CD4-positive, alpha-beta T cell treated with Interleukin-1 beta for 1 hour (primary cell): ENCODE data around the gene TMEM8B.

ENCODE experiments used
- DNase-seq, 2 donors: peaks; one replicate each; pipeline ENCODE4 v3.0.0-alpha.2; 2020 to 2022

TMEM8B gene, protein sequence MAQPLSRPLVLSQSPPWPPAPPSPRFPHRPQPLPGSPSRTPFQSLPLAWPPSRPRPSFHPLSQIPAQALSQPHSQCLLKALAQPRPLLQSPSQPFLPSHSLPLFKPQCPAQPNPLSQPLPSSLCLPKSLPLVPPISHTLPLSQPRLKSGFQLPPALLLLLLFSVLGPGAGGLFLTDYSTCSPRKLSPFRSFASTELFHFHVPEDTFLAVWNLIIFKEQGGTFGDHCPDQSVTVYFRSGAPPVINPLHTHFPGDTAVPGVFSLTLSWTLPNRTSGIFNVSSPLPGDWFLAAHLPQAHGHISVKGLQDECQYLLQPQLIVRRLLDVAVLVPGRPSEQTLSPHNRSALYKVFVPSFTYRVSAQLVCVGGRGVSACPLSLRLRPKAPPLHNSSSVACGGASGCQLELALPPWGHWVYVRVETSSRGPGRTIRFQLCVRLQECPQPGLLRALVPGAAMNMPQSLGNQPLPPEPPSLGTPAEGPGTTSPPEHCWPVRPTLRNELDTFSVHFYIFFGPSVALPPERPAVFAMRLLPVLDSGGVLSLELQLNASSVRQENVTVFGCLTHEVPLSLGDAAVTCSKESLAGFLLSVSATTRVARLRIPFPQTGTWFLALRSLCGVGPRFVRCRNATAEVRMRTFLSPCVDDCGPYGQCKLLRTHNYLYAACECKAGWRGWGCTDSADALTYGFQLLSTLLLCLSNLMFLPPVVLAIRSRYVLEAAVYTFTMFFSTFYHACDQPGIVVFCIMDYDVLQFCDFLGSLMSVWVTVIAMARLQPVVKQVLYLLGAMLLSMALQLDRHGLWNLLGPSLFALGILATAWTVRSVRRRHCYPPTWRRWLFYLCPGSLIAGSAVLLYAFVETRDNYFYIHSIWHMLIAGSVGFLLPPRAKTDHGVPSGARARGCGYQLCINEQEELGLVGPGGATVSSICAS

DNA sequence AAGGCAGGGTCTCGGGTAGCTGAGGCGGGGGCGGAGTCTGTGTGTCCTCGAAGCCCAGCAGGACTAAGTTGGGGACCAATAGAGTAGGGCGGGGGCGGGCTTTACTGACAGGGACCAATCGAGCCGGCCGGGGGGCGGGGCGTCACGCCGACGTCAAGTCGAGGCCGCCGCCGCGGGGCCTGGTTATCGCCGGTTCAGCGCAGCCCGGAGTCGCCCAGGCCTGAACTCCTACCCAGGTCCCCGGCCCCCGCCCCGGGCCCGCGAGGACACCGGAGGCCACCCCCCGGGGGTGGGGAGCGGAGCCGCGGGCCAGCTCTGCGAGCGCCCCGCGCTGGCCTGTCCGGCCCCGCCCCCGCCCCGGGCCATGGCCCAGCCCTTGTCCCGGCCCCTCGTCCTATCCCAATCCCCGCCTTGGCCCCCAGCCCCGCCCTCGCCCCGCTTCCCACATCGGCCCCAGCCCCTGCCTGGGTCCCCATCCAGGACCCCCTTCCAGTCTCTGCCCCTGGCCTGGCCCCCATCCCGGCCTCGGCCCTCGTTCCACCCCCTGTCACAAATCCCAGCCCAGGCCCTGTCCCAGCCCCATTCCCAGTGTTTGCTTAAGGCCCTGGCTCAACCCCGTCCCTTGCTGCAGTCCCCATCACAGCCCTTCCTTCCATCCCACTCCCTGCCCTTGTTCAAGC is at the start of gene TMEM8B:
Gene TMEM8B, plus strand, starts transcription at position 145 of the 680 bp plus-strand sequence. Its CDS starts 220 bp downstream, at position 365.
- peak; percentile 93 for DNase-seq

DNA sequence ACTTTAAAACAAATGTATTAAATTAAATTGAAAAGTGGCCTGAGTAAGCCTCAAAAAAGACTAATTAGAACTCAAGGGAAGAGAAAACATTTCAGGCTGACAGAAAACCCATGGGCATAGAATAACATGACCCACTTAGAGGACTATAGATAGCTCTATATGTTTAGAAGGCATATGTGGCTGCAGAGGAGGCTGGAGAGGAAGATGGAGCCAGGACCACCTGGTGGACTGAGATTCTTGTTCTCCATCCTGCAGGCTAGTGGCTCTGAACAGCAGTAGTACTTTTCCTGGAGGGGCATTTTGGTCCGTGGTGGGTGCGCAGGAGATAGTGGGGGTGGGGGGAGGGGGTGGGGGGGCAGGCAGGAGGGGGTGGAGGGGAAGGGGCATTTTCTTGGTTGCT is 48.0 kb upstream of the TMEM8B start:
- DNase-seq = no peak

DNA sequence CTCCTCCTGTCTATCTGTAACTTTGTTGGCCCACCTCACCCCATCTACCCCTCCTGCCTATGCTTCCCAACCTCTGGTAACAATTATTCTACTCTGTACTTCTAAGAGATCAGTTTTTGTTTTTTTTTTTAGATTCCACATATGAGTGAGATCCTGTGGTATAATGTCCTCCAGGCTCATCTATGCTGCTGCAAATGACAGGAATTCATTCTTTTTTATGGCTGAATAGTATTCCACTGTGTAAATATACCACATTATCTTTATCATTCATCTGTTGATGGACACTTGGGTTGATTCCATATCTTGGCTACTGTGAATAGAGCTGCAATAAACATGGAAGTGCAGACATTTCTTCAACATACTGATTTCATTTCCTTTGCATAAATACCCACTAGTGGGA is 45.6 kb upstream of the TMEM8B start:
- DNase-seq = no peak

DNA sequence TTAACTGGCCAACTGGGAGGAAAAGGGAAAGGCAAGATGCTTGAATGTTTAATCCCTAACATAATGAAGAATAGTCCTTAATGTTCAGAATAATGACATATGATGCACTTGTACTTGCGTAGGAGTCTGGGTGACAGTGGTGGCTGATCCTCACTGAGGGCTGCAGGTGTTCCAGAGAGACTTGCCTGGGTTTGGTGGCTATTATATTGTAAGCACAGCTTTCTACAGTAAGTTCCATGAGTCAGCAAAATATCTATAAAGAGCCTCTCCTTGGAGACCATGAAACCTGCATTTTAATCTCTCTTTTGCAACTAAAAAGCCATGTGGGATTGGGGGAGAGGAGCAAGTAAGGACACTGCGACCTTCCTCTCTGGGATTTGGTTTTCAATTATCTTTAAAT is 39.5 kb upstream of the TMEM8B start:
- DNase-seq = no peak

DNA sequence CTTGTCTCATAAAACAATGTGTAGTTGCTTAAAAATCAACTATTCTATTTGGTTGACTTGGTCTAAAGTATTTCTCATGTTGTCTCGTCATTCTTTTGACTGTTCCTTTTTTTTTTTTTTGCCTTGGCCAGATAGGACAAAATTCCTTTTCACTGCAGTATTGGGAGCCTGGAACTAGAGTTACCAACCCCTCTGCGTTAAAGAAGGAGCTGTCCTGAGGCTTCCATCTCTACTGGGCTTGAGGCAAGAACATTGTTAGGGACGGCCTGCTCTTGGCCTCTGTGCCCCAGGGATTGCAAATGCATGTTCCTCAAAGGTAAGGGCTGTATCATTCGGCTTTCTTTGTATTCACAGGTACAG is 39.0 kb upstream of the TMEM8B start:
- DNase-seq = no peak

DNA sequence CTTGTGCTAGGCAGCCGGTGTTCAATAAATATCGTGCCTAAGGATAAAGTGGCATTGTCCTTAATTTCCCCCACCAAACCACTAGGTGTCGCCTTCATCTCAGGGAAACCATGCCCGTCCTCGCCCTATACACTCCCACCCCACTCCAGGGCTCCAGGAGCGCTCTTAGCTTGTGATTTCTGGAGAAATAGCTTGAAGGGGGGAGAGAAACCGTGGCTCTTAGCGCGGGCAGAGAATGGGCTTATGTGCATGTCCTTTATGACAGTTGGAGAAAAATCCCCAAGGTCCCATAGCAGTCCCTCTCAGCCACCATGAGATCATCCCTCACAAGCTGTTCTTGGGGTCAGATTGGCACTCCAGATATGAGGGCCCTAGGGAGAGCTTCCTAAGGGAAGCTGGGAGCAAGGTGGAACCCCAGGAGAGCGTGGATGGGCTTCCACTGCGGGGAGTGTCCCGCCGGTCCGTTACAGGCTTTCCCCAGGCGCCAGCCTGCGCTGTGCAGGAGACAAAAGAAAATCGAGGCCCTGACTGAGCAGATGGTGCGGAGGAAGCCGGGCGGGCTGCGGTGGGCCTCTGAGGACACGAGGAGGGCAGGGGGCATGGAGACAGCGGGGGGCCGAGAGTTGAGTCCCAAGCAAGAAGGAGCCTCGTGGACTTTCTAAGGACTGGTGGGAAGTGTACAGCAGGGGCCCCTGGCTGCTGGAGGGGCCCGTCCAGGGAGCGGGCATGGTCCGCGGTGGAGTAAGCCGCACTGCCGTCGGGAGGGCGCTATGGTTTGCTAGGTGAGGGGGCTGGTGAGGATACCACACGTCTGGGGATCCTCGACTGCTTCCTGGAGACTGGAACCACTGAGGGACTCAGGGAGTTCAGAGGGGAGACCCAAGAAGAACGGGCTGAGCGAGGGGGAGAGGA is 38.4 kb upstream of the TMEM8B start:
- DNase-seq = peak; percentile 62 to 76

DNA sequence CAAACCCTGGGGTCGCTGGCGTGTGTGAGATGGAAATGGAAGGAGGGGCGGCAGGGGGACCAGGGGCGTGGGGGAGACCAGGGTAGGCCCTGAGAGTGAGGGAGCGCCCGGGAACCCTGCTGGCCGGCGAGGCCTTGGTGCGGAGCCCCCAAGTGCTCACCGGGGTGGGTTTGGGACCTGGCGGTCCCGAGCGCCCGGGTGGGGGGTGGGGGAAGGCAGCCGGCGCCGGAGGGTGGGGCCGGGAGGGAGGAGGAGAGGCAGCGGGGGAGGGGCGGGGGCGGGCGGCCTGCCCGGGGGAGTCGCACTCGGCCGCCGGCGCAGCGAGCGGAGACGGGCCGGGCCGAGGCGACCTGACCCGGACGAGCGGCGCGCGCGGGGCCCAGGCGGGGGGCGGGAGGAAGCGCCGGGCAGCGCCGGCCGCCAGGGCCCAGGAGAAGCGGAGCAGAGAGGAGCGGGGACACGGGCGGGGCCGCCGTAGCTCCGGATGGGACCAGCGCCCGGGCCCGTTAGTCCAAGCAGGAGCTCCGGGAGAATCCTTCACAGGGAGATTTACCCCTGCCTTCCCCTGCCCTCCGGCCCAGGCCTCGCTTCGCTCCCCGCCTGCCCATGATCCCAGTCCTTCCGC is 37.6 kb upstream of the TMEM8B start, which contains the start of gene NPR2:
Gene NPR2, plus strand, starts transcription at position 295 of the 625 bp plus-strand sequence. CDS start 818 bp downstream, outside the sequence.
- no peak for DNase-seq

DNA sequence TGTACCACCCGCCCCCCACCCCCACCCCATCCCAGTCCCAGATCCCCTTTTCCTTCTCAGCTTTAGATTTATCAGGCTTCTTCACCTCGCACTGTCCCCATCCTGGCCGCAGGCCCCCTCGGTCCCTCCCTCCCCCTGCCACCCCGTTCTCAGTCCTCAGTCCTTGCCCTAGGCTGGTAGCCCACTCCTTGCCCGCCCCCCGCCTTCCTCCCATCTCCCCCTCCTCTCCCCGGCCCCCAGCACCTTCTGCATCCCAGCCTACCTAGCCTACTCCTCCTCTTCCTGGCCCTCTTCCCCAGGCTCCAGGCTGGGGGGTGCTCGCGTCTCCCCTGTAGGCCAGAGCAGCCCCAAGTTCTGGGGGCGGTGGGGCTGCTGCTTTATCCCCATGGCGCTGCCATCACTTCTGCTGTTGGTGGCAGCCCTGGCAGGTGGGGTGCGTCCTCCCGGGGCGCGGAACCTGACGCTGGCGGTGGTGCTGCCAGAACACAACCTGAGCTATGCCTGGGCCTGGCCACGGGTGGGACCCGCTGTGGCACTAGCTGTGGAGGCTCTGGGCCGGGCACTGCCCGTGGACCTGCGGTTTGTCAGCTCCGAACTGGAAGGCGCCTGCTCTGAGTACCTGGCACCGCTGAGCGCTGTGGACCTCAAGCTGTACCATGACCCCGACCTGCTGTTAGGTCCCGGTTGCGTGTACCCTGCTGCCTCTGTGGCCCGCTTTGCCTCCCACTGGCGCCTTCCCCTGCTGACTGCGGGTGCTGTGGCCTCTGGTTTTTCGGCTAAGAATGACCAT is 36.8 kb upstream of the TMEM8B start:
- no peak for DNase-seq

DNA sequence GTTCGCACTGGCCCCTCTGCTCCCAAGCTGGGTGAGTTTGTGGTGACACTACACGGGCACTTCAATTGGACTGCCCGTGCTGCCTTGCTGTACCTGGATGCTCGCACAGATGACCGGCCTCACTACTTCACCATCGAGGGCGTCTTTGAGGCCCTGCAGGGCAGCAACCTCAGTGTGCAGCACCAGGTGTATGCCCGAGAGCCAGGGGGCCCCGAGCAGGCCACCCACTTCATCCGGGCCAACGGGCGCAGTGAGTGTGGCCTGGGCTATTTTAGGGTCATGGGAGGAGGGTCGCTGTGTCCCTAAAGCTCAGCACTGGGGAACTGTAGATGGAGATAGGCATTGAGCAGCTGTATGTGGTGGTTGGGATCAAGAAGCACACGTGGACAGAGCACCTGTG is 36.2 kb upstream of the TMEM8B start:
- DNase-seq = no peak

DNA sequence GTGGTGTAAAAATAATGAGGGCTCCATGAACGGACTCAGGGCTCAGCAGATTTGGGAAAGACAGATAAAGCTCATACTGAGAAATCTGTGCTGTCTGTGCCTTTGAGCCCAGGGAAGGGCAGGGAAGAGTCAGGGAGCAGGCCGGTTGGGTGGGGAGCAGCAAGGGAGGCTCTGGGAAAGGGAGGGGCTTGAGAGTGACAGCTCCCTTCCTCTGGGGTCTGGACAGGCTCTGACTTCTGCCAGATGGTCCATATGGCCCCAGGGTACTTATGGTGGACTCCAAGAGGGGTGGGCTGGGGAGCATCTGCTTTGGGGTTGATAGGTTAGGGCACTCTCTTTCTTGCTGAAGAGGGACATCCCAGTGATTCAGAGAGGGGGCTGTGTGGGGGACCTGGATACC is 35.6 kb upstream of the TMEM8B start:
- DNase-seq = no peak

DNA sequence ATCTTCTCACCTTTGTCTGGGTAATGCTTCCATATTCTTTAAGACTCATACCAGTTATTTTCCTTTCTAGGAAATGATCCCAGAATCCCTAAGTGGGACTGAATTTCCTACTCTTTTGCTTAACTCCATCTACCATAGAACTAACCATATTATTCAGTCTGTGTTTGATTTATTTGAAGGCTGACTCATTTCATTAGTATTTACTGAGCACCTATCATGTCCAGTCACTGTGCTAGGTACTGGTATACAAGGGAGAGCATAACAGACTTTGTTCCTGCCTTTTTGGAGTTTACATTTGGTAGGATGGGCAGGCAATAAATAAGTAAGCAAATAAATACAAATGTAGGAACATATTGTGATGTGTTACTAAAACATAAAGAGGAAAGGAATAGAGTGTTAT is 33.3 kb upstream of the TMEM8B start:
- no peak for DNase-seq

DNA sequence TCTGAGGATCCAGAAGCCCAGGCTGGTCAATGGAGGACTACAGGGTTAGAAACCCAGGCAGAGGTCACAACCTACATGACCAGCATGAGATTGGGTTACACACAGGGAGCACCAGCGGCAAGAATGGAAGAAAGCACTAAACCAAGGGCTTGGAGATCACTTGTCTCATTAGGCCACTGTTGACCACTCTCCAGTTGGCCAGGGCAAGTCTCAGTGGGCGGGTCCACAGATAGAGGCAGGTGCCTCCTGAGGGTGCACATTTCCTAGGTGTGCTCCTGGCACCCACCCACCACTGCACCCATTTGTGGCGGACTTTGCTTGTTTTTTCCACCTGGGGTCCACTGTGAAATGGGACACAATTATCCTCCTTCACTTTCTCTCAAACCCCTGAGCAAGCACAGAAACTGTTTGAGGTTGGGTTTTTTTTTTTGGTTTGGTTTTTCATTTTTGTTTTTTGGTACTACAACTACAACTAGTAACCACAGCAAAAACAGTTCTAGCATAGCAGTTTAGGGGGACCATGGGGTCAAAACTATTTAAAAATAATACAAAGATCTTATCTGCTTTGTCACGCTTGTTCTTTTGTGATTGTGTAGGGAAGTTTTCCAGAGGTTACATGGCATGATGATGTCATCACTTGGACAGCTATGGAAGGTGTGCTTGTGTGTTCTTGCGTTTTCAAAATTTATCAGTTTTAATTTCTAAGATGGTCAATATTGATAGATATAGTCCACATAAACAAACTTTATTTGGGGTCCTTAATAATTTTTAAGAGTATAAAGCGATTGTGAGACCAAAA is 31.5 kb upstream of the TMEM8B start:
- DNase-seq = no peak

DNA sequence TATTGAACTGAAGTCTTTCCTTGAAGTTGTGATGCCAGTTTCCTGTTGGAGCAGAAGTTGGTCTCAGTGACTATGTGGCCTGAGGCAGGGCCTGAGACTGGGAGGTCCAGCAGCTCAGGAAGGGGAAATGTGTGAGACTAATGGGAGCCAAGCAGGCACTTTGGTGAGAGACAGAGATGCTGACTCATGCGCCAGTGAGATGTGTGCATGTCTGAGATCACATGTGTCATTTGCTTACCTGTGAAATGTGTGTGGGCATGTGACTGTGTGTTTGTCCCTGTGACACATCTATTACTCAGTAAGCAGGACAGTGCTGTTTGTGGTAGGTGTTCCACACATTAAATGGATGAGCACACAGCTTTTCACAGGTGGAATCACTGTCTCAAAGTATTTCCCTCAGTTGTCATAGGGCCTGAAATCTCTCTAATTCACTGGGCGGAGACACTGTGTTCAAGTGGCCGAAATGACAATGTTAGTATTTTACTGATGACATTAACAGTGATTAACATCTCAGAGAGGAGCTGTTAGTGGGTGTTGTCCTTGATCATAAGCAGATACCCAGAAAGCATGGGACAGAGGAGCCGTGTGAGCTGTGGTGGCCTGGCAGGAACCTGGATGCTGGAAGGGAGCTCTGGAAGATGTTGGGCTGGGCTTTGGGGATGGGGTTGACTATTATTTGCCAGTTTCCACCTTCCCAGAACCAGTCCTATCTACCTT is 30.2 kb upstream of the TMEM8B start:
- DNase-seq = no peak

DNA sequence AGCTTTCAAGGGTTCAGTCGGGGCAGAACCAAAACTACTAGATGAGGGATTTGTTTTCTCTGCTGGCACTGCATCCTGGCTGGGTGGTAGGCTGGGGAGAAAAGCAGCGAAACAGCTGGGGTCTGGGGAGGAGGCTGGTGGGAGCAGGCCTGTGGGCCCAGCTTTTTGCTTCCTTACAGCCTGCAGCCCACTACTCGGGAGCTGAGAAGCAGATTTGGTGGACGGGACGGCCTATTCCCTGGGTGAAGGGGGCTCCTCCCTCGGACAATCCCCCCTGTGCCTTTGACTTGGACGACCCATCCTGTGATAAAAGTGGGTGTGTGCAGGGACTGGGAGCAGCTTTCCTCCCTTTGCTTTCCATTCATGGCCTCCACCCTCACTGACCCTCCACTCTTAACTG is 28.5 kb upstream of the TMEM8B start:
- DNase-seq = no peak

DNA sequence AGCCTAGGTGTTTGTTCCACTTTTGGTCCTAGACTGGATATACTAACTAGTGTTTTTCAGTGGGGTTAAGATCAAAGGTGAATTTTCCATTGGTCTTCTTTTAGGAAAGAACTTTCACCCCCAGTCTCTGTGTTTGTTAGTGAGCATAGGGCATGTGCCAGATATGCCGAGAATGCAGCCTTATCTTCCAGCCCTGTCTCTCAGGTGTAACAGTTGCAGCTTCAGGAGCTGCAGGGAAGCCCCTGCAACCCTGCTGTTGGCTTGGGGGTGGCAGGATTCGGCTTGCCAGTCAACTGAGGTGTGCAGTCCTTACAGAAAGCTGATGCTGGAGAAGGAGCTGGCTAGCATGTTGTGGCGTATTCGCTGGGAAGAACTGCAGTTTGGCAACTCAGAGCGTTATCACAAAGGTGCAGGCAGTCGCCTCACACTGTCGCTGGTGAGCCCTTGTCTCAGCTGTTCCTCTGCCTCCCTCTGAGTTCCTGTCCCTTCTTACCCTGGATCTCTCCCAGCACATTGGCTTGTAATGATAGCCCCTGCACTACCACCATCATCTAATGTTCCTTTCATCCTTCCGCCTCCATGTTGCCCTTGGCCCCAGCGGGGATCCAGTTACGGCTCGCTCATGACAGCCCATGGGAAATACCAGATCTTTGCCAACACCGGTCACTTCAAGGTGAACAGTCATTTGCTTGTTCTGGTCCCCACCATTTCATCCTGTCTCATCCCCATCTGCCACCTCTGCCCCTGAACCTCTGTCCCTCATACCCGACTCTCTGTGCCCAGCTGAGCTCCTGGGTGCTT is 27.5 kb upstream of the TMEM8B start:
- no peak for DNase-seq

DNA sequence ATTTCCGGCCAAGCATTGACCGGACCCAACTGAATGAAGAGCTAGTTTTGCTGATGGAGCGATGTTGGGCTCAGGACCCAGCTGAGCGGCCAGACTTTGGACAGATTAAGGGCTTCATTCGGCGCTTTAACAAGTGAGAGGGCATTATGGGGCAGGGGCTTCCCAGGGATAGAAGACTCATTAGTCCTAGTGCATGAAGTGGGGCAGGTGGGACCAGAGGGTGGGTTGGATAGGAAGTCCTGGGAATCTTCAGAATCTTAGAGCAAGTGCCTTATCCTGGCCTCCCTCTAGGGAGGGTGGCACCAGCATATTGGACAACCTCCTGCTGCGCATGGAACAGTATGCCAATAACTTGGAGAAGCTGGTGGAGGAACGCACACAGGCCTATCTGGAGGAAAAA is 22.9 kb upstream of the TMEM8B start:
- DNase-seq = no peak

DNA sequence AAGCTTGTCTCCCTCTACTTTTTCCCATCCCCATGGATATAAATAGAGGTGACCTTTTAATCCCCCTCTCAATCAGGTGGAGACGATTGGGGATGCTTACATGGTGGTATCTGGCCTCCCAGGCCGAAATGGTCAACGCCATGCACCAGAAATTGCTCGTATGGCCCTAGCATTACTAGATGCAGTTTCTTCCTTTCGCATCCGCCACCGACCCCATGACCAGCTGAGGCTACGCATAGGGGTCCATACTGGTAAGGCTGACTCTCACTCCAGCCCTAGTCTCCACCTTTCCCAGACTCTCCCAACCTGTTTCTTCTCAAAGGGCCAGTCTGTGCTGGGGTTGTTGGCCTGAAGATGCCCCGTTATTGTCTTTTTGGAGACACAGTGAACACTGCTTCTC is 20.6 kb upstream of the TMEM8B start:
- no peak for DNase-seq

DNA sequence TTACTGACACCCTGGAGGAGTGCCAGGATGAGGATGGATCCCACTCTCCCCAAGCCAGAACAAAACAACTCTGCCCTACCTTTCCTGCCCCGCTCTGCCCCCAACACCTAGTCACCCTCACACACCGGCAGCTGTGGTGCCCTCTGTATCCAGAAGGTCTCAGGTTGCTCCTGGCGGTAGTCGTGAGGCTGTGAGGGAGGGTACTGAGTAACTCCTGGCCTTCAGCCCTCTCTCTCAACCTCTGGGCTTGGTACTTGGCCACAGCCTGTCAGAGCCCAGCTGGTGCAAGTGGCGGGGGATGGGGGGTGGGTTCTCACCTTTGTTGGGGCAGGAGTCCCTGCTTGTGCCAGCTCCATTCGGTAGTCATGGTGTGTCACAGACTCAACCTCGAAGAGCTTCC is 18.9 kb upstream of the TMEM8B start:
- no peak for DNase-seq
